GM18517 (cell line): ENCODE results near the gene SPIN1.

Source experiments
- ATAC-seq: cut with Tn5 transposase; IDR thresholded peaks from one replicate; pipeline ENCODE4 v1.9.1; 2021; ENCODE audit warnings: mild to moderate bottlenecking, moderate library complexity; ENCODE audit not compliant: unreplicated experiment

The SPIN1 gene

DNA sequence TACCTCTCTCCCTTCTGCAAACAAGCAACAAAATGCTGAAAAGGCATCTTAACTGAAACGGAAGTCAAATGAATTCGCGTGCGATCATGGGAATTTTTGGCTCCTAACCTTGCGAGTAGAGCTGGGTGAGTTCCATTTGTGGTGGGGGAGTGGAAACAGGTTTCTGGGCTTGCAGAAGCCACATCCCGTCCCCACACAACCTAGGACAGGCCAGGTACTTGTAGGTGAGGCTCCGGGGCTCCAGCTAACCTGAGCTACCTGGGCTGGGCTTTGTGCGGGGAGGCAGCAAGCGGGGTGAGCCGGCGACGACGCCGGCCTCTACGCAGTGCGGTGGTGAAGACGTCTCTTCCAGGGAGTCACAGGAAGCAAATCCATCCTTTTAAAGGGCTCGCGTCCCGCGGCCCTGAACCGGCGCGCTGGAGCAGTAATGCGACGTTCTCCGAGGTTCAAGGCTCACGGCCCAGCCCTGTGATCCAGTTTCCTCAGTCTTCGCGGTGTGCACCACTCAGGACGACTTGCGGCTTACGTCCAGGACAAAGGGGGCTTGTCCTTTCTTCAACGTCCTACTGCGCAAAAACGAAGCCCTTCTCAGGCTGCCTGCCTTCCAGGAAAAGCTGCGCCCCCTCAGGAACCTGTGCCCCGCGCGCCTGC is 567 bp upstream of the SPIN1 start:
- ATAC-seq = peak; percentile 11

DNA sequence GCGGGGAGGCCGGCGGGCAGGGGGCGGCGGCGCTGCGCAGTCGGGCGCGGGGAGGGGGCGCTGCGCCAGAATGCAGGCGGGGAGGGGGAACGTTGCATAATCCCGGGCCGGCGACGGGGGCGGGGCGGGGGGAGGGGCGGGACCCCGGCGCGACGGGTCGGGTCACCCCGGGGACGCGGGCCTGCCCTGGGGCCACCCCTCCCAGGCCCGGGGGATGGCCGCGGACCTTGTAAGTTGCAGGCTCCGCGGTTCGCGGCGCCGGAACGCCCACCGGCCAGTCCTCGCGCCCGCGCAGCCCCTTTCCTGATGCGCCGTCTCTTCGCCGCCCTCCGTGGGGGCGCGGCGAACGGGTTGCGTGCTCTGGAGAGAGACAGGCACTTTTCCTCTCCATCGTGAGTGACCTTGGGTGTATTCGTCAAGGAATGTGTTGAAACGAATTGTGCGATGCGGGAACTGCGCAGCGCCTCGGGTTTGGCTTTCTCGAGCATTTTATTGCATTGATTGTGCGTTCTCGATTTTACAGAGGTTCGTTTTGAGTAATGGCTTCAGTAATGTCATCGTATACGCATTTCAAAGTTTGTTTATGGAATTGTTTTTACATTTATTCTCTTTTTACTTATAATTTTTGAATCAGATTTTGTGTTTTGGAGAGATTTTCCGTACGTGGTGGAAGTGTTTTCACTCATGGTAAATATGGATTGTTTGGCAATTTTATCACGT is 802 bp downstream of the SPIN1 start:
- ATAC-seq = peak; percentile 29

DNA sequence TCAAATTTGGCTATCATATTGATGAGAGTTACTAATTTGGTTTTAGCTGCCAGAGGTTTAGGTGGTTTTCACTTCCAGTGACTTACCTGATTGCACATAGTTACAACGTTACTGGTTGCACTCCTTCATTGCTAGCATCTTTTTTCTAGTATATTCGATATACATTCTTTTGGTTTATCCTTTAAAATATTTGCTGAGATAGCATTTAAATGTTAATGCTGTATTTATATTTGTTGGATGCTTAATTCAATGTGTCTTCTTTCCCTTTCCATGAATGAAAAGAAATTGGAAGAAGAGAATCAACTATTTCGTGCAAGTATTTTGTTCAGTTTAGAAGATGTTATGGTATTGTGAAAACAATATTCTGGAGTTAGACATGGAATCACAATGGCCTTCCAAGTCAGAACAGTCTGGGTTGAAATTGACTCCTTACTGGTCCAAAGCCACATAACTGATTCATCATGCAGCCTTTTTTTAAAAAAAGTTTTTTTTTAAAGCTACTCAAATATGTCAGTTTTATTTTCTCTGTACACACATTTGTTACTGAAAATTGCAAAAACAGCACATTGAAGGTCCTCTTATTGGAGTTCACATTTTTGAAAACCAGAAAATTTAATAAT is 2.2 kb downstream of the SPIN1 start:
- ATAC-seq = no peak

DNA sequence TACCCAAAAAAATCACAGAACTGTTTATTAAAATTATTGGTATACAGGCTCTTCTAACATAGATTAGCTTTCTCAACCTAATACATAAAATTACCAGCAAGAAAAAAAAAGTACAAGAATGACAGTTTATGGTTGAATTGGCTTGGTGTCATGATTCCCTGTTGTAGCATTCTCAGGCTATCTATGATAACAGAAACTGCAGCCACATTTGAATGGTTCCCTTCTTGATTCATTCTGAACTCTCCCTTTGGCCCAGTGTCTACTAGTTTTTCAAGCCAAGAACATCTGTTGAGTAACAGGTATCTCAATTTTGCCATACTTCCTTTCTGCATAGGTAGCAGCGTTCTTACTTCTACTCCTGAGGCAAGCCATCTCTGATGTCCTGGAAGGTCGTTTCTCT is 3.0 kb downstream of the SPIN1 start:
- ATAC-seq = no peak

DNA sequence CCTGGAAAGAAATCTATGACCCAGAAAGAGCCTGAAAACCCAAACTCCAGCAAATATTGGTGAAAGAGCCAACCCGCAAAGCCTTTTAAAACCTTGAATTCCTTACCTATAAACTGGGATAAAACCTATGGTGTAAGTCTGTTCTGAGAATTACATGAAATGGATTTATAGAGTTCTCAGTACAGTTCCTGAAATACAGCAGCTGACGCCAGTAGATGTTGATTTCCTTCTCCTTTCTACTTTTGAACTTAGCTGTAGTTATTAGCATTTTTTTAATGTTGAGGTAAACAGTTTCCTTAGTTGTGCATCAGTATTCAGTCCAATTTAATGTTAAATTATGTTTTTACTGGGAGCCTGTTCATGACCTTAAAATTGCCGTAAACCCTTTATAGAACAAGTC is 3.7 kb downstream of the SPIN1 start:
- ATAC-seq = no peak

DNA sequence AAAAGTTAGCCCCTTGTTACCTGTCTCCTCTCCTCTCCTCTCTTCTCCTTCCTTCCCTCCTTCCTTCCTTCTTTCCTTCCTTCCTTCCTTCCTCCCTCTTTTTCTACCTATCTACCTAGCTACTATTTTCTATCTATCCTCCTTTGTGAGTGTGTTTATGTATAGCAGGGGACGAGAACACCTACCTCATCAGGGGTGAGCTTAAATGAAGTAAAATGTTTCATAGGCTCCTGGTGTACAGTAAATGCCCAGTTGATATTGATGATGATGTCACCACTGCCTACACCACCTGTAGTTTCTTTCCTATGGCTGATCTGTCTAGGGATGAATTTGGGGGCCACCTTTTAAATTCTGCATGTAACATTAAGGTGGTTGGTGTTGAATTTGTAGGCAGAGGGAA is 4.3 kb downstream of the SPIN1 start:
- no peak for ATAC-seq

DNA sequence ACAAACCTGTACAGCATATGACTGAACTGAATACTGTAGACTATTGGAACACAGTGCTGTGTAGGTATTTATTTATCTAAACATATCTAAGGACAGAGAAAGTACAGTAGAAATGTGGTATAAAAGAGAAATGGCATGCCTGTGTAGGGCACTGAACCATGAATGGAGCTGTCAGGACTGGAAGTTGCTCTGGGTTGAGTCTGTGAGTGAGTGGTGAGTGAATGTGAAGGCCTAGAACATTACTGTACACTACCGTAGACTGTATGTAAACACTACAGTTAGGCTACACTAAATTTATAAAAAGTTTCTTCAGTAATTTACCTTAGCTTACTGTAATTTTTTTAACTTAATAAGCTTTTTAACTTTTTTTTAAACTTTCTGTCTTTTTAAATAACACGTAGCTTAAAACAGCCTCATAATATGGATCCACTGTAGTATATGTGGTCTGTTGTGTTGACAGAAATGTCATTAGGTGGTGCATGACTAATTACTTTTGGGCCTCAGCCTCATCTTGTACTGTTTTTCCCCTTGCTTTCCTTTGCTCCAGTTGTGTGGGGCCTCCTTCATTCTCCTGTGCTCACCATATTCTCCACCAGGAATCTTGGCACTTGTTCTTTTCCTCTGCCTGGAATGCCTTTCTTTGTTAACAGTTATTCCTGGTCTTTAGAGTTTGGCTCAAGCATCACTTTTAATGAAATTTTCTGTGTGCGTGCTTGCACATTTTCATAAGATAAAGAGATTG is 8.8 kb downstream of the SPIN1 start:
- ATAC-seq = no peak

DNA sequence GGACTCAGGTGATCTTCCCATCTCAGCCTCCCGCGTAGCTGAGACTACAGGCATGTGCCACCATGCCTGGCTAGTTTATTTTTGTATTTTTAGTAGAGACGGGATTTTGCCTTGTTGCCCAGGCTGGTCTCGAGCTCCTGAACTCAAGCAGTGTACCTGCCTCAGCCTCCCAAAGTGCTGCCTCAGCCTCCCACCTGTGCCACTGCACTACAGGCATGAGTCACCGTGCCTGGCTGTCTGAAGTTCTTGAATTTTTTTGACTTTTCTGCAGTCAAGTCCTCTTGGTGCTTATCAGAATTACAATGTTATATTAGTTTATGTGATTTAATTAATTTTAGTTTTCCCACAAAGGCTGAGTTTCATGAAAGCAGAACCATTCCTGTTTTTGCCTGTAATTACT is 9.8 kb downstream of the SPIN1 start:
- no peak for ATAC-seq

DNA sequence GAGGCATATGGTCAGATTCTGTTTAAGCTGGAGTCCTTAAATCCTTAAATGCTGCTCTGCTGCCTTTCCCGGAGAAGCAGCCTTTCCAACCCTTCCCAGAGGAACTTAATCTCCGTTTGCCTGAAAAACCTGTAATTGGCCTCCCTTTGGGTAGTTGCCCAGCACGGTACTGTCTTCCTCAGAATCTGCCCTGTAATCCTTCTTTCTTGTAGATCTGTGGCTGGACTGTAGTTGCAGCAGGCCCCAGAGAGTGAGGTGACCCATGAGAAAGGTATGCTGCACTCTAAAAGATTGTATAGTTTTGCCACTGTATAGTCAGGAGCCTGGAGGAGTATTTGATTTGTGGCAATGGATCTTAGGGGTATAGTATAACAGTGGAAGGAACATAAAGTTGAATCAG is 11.7 kb downstream of the SPIN1 start:
- ATAC-seq = no peak

DNA sequence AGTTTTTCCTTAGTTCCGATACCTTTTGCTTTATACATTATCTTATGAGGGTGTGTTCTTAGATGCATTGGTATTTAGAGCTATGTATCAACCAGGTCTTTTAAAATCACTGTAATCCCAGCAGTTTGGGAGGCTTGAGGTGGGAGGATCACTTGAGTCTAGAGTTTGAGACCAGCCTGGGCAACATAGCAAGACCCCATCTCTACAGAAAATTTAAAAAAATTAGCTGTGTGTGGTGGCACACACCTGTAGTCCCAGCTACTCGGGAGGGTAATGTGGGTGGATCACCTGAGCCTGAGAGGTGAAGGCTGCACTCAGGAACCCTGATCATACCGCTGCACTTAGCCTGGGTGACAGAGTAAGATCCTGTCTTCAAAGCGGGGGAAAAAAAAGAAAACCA is 15.1 kb downstream of the SPIN1 start:
- ATAC-seq = no peak

DNA sequence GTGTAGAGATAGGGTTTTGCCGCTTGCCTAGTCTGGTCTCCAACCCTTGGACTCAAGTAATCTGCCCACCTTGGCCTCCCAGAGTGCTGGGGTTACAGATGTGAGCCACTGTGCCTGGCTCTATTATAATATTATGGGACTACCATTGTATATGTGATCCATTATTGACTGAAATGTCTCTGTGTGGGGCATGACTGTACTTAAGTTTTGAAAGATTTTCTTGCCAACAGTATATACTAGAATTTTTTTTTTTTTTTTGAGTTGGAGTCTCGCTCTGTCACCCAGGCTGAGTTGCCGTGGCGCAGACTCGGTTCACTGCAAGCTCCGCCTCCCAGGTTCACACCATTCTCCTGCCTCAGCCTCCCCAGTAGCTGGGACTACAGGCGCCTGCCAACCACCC is 17.8 kb downstream of the SPIN1 start:
- no peak for ATAC-seq

DNA sequence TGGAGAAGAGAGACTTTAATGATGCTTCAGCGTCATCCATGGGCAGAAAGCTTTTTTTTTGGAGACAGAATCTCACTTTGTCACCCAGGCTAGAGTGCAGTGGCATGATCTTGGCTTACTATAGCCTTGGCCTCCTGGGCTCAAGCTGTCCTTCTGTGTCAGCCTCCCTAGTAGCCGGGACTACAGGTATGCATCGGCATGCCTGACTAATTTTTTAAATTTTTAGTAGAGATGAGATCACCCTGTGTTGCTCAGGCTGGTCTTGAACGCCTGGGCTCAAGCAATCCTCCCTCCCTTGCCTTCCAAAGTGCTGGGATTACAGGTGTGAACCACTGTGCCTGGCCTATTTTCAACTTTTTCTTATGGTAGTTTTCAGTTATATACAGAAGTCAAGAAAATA is 23.2 kb downstream of the SPIN1 start:
- ATAC-seq = no peak

DNA sequence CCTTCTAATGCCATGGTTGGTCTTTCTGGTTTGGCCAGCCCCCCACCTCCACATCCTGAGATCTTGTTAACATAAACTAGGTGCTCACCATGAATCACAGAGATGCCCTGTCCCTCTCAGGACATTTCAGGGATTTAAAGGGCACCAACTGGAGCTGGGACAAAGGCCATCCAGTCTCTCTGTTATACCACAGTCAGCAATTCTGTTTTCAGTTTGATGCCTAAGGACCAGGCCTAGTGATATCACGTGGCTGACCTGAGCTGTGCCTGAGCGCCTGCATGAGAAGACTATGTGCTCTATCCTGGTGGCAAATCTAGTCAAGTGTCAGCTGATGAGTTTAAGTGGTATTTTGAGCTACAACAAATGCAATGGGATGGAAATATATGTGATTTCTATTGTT is 26.1 kb downstream of the SPIN1 start:
- ATAC-seq = no peak

DNA sequence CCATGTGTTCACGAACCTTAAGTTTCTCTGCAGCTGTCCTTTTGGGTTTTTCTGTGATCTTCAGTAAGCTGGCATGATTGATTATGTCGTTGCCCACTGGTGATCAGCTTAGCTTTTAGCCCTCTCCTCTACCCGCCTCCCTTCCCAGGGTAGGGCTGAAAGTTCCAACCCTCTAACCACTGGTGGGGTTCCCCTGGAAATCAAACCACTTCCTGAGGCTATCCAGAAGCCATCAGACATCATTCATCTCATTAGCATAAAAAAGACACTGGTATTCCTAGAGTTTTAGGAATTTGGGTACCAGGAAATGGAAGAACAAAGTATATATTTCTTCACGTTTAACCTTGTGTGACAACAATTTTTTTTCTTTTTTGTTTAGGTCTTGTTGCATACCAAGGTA is 29.8 kb downstream of the SPIN1 start:
- ATAC-seq = no peak

DNA sequence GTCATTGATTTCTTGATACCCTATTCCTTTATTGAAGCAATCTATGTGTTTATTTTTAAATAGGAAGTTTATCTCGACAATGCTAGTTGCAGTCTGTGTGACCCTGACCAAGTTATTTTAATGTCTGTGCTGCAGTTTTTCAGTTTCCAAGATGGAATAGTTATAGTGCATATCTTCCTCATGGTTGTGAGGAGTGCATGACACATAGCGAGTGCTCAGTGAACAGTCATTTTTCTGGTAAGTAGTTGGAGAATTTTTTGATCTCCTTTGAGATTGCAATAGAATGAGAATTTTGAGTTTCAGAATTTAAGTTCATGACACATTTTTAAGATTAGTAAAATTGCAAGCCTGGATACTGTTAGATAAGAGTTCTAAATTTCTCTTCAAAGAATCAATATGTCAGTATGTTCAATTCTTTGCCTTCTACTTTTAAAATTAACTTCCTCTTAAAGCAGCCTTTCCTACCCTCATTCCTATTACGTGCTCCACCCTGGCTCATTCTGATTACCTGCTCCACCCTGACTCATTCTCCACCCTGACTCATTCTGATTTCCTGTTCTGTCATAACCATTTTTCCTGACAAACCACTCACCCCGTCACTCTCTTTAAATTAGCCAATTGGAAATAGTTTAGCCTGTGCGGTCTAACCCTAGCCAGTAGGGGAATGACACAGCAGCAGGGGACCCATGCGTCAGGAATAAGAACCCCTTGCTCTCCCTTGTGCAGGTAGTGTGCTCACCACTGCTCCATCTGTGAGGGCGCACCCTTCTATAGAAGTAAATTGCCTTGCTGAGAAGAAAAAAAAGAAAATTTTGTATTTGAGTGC is 30.7 kb downstream of the SPIN1 start:
- no peak for ATAC-seq

DNA sequence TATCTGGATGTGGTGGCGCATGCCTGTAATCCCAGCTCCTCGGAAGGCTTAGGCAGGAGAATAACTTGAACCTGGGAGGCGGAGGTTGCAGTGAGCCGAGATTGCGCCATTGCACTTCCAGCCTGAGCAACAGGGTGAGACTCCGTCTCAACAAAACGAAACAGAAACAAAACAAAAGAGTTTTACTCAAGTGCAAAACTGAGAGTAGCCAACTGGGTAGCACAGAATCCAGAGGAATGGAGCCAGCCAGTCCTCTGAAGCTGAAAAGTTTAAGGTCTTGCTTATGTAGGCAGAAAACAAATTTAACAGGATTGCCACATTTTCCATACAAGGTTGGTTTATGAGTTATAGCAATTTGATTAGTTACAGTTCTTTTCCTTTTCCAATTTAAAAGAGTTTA is 32.0 kb downstream of the SPIN1 start:
- ATAC-seq = no peak

DNA sequence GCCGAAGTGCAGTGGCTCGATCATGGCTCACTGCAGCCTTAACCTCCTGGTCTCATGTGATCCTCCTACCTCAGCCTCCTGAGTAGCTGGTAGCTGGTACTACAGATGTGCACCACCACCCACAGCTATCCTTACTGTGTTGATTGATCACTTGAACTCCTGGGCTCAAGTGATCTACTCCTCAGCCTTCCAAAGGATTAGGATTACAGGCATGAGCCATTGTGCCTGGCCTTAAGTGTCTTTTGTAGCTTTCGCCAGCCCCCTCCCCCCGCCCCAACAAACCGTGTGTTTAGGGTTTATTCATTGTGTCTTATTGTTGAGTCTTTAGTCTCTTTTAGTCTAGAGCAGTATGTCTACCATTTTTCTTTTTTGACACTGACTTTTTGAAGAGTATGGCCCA is 33.1 kb downstream of the SPIN1 start:
- no peak for ATAC-seq

DNA sequence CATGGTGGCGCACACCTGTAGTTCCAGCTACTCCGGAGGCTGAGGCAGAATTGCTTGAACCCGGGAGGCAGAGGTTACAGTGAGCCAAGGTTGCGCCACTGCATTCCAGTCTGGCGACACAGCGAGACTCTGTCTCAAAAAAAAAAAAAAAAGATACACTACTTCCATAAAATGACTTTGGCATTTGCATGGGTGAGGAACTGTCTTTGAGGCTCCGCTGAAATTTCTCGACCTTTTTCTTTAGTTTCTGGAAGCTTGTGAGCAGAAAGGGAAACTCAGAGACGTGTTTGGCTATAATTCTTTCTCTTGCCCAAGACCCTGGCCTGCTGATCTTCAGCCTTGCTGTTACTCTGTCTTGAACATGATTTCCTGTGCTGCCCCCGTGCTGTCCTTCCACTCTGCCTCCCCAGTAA is 37.3 kb downstream of the SPIN1 start:
- no peak for ATAC-seq

DNA sequence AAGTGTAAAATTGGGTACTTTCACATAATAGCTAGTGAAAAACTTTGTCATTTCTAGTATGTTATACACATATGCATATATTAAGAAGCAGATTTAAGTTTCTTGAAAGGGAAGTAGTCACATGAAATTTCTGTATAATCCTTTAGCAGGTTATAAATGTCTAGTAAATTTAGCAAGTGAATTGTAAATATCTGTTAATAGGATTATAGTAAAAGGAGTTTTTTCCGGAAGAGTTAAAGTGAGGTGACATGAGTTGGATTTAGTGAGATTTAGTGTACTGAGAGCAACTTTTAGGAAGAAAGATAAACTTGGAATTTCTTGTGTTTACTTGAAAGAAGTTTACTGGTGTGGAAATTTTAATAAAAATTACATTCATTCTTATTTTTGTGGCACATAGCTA is 38.4 kb downstream of the SPIN1 start:
- no peak for ATAC-seq

DNA sequence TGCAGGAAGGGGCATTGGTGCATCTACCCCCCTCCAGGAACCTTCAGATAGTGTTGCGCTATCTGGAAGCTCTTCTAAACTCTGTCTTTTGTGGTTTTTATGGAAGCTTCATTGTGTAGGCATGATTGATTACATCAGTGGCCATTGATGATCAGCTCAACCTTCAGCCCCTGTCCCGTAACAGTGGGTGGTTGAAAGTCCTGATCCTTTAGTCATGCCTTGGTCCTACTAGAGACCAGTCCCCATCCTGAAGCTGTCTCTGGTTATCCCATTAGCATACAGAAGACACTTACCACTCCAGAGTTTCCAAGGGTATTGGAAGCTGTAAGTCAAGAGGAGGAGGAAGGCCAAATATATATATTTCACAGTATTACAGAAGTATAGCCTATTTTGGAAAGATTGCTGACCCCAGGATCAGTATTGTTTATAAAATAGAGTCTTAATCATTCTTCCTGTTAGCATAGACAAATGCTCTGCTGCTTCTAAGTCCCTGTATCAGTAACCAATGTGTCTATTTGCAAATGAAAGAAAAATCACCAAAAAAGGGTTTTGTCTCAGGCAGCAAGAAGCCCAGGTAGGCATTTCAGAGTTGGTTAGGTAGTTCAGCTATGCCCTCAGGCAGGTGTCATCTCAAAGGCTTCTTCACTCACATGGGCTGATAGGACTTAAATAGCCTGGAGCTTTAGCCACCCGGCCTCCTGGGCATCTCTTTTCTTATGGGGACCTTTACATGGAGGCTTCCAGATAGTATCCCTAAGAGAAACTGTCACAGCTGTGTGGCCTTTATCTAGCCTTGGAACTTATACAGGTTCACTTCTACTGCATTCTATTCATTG is 41.6 kb downstream of the SPIN1 start:
- ATAC-seq = no peak
